ENCODE measurements around the gene TMEM132D. TPM values are rescaled to one million over a fixed set of nuclear protein-coding genes. Genes with fewer than 3 reads are reported as not detected.

TMEM132D gene
- total RNA-seq, 3 donors from 2014 or later = 0.09 to 0.24 (median 0.12) TPM

DNA sequence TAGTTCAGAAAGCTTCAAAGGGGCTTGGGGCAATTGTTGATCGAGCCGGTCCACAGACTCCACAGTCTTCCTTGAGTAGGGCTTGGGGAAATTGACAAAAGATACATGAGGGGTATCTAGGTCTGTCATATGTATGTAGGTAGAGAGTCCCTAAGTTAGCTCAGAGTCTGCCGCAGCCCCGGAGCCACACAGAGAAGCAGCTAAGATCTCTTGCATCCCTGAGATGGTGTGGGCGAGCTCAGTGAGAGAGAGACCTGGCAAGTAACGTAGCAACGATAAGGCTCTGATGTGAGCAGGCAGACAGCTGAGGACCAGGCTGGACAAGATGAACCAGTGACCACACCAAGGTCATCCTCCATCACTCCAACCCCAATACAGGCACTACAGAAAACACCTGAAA is 297.6 kb downstream of the TMEM132D start:
- Histone ChIP-seq H3K4me3 (no peak overlapping the region), H3K36me3 (ENCODE audit: low read depth) (no peaks in the 10 kb centered on the region), H3K9me3 (peaks cover 4% of the 10 kb centered on the region), H3K4me1 (ENCODE audit: low read depth) (no peaks in the 10 kb centered on the region)
- intact Hi-C loops (cut with DNase I, micrococcal nuclease) = no loop called here
- no peak for ATAC-seq
- DNase-seq = no peak
- TF ChIP-seq, protein P1, sequence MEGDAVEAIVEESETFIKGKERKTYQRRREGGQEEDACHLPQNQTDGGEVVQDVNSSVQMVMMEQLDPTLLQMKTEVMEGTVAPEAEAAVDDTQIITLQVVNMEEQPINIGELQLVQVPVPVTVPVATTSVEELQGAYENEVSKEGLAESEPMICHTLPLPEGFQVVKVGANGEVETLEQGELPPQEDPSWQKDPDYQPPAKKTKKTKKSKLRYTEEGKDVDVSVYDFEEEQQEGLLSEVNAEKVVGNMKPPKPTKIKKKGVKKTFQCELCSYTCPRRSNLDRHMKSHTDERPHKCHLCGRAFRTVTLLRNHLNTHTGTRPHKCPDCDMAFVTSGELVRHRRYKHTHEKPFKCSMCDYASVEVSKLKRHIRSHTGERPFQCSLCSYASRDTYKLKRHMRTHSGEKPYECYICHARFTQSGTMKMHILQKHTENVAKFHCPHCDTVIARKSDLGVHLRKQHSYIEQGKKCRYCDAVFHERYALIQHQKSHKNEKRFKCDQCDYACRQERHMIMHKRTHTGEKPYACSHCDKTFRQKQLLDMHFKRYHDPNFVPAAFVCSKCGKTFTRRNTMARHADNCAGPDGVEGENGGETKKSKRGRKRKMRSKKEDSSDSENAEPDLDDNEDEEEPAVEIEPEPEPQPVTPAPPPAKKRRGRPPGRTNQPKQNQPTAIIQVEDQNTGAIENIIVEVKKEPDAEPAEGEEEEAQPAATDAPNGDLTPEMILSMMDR (IDR thresholded peaks at IDR 0.05) = no peak

DNA sequence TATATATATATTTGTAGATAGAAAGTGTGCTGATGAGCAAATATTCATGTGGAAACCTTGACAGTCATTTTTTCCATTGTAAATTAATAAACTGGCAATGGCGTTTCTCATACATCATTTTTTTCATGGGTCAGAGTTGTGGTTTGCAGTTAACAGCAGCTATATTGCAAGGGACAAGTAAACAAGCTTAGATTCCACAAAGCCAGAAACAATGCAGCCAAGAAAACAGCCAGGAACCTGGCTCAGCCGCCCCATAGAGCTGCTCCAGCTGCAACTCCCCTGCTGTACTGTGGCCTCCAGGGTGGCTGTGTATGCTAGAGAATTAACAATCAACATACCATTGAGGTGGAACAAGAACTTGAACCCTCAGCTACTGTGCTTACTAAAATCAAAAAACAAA is 298.2 kb downstream of the TMEM132D start:
- Histone ChIP-seq H3K9me3 (peaks cover 4% of the 10 kb centered on the region), H3K4me3 (no peak overlapping the region), H3K36me3 (ENCODE audit: low read depth) (no peaks in the 10 kb centered on the region), H3K4me1 (ENCODE audit: low read depth) (no peaks in the 10 kb centered on the region)
- intact Hi-C loops (cut with DNase I, micrococcal nuclease) = no loop called here
- TF ChIP-seq, protein P1 (IDR thresholded peaks at IDR 0.05) = no peak
- DNase-seq = no peak
- ATAC-seq = no peak

DNA sequence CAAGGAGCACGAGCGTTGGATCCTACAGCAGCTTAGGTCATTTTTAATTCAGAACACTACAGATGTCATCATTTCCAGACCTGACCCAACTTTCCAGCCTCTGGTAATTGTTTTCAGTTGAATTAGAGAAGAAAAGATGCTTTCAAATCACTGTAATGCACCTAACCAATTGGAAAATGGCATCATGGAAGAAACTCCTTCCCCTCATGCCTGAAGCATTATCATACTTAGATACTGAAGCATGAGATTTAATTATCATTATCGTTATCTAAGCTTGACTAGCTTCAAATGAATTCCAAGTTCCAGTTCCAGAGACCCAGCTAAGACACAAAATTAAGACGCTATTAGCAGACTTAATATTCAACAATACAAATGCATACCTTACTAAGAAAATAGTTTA is 299.3 kb downstream of the TMEM132D start:
- DNase-seq (no peak), ATAC-seq (no peak)
- intact Hi-C loops (cut with DNase I, micrococcal nuclease) = no loop called here
- H3K4me3 ChIP-seq = no peak overlapping the region
- no peaks in the 10 kb centered on the region for H3K36me3 ChIP-seq (ENCODE audit: low read depth)
- TF ChIP-seq, protein P1 (IDR thresholded peaks at IDR 0.05) = no peak
- peaks cover 4% of the 10 kb centered on the region for H3K9me3 ChIP-seq
- no peaks in the 10 kb centered on the region for H3K4me1 ChIP-seq (ENCODE audit: low read depth)

DNA sequence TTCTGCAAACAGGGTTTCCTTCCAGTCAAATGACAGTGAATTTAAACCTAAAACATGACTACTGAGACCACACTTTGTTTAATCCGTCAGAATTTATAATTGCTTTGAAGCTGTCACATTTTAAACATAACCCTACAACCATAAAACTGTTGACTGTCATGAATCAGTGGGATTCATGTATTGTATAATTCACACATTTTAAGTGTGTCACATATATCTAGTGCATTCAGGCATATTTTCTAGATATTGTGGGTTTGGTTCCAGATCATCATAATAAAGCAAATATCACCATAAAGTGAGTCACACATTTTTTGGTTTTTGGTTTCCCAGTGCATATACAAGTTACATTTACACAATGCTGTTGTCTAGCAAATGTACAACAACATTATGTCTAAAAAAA is 304.4 kb downstream of the TMEM132D start:
- no peaks in the 10 kb centered on the region for H3K4me1 ChIP-seq (ENCODE audit: low read depth)
- DNase-seq (no peak), ATAC-seq (no peak)
- peaks cover 4% of the 10 kb centered on the region for H3K9me3 ChIP-seq
- H3K4me3 ChIP-seq = no peak overlapping the region
- intact Hi-C loops (cut with DNase I, micrococcal nuclease) = no loop called here
- TF ChIP-seq, protein P1 (IDR thresholded peaks at IDR 0.05) = no peak
- H3K36me3 ChIP-seq (ENCODE audit: low read depth) = no peaks in the 10 kb centered on the region

- no peaks in the 10 kb centered on the region for H3K36me3 ChIP-seq (ENCODE audit: low read depth)
- ATAC-seq (no peak), DNase-seq (no peak)
- intact Hi-C loops (cut with DNase I, micrococcal nuclease) = no loop called here
- TF ChIP-seq, protein P1 (IDR thresholded peaks at IDR 0.05) = no peak
- H3K4me3 ChIP-seq = no peak overlapping the region
- no peaks in the 10 kb centered on the region for H3K9me3 ChIP-seq
- no peaks in the 10 kb centered on the region for H3K4me1 ChIP-seq (ENCODE audit: low read depth)
Measured at GRCh38 chr12:129594098-129594497, 309.7 kb downstream of the TMEM132D start.

DNA sequence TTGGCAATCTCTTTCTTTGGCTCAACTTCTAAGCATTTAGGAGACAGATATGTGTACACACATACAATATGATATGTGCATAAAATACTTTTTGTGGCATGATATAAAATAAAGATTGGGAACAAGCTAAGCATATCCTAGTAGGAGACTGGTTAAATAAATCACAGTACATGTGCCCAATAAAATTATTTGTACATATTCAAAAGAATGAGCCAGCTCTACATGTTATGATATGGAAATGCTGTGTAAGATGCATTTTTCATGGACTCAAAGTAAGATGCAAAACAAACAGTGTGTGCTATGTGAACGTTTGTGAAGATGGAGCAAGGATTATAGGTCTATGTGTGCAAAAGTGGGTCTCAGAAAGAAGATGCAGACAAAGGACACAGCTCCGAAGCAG is 311.4 kb downstream of the TMEM132D start:
- Histone ChIP-seq H3K4me1 (ENCODE audit: low read depth) (no peaks in the 10 kb centered on the region), H3K4me3 (no peak overlapping the region), H3K9me3 (peaks cover 3% of the 10 kb centered on the region), H3K36me3 (ENCODE audit: low read depth) (no peaks in the 10 kb centered on the region)
- no peak for ATAC-seq
- intact Hi-C loops (cut with DNase I, micrococcal nuclease) = no loop called here
- no peak for DNase-seq
- TF ChIP-seq, protein P1 (IDR thresholded peaks at IDR 0.05) = no peak

Measured in mucosa of descending colon (tissue), 3 donors.